Activated CD4-positive, alpha-beta T cell treated with anti-CD3 and anti-CD28 coated beads, Interleukin-2, Interleukin-6, amounts not matched to agents 100 ng/mL and 50 ng/mL, durations not matched to agents 16 hours and 8 hours (primary cell): ENCODE measurements around the gene SCRN2.

ENCODE experiments used
- DNase-seq: peaks from one replicate; pipeline ENCODE4 v3.0.0-alpha.2; 2020

Gene SCRN2

DNA sequence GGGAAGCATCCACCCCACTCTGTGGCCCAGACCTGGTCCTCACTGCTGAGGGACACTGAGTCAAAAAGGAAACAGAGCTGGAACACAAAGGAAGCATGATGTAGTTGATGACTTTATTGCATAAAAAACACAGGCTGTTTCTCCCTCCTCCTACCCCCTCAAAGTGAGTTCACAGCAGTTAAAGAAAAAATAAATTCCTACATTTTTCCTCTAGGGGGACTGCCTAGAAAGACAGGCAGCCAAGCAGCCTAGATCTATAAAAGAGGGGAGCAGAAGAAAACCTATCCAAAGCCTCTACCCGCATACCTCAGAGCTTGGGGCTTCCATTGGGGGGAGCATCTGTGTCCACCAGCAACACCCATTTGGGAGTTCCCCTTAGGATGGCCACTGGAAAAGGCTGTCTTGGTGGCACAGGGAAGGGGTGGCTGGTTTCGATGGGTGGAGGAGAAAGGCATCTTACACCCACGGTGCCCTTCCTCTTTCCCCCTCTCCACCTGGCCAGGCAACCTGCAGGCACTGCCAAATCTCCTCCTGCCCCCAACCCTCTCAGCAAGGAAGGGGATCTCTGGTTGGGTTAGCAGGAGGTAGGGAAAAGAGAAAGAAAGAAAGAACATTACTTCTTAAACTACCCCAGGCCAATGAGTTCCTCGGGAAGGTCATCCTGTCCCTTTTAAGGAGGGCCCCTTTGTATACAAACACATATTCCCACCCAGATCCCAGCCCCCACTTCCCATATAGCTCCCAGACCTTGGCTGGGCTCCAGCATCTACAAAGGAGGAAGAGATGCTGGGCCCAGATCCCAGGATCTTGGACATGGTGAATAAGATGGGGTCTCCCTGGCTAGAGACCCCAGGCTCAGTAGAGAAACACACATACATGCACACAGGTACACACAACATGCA, 4.0 kb upstream of the SCRN2 start:
- DNase-seq = no peak

GRCh38 chr17:47844227-47844626, 3.2 kb upstream of the SCRN2 start:
- DNase-seq = no peak

DNA sequence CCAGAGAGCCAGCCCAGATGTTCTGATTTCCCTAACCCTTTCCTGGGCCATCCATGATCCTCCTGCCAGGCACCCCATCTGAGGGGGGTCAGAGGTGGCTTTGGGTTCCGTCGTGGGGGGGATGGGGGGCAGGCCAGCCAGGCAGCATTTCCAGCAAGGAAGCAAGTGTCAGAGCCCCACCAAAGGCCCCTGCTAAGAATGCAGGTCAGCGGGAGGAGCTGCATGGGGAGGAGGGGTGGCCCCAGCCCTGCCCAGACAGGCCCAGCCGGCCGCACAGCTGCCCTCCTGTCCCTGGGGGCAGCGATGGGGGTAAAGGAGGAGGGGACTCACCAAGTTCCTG, 2.3 kb upstream of the SCRN2 start:
- DNase-seq = no peak

GRCh38 chr17:47841488-47842291, 617 bp upstream of the SCRN2 start:
- no peak for DNase-seq

- DNase-seq = no peak
Observed at GRCh38 chr17:47840001-47840741, 902 bp downstream of the SCRN2 start.

- DNase-seq = no peak
Observed at GRCh38 chr17:47839071-47839470, 2.0 kb downstream of the SCRN2 start.

DNA sequence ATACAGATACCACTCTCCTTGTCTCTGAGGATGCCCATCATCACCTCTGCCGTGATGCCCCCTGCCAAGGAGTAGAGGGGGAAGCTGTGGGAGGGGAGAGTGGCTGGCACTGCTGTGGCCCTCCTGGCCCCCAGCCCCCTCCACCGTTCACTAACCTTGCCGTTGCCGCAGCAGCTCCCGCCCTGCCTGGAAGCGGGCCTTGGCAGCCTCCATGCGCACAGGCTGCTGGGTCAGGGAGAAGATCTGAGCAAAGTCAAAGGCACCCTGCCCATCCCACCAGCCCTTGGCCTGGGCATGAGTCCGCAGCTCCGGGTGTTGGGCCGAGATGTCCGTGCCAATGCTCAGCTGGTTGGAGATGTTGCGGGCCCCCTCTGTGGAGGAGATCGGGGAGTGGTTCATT, 2.4 kb downstream of the SCRN2 start:
- DNase-seq = no peak

GRCh38 chr17:47837401-47838039, 3.6 kb downstream of the SCRN2 start:
- DNase-seq = no peak

DNA sequence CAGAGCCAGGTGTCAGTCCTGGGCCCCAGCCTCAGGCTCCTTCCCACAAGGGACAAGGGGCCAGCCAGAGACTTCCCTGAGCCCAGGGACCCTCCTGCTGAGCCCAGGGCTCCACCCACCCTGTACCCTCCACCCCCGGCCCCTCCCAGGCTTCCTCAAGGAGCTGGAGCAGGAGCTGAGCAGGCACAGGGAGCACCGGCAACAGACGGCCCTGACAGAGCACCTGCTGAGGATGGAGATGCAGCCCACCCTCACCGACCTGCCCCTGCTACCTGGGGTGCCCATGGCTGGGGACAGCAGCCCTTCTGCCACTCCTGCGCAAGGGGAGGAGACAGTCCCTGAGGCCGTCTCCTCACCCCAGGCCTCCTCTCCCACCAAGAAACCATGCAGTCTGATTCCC, 4.5 kb downstream of the SCRN2 start:
- no peak for DNase-seq

- no peak for DNase-seq
Observed at GRCh38 chr17:47834756-47835155, 6.3 kb downstream of the SCRN2 start.

- no peak for DNase-seq
Observed at GRCh38 chr17:47831934-47832327, 9.1 kb downstream of the SCRN2 start.

DNA sequence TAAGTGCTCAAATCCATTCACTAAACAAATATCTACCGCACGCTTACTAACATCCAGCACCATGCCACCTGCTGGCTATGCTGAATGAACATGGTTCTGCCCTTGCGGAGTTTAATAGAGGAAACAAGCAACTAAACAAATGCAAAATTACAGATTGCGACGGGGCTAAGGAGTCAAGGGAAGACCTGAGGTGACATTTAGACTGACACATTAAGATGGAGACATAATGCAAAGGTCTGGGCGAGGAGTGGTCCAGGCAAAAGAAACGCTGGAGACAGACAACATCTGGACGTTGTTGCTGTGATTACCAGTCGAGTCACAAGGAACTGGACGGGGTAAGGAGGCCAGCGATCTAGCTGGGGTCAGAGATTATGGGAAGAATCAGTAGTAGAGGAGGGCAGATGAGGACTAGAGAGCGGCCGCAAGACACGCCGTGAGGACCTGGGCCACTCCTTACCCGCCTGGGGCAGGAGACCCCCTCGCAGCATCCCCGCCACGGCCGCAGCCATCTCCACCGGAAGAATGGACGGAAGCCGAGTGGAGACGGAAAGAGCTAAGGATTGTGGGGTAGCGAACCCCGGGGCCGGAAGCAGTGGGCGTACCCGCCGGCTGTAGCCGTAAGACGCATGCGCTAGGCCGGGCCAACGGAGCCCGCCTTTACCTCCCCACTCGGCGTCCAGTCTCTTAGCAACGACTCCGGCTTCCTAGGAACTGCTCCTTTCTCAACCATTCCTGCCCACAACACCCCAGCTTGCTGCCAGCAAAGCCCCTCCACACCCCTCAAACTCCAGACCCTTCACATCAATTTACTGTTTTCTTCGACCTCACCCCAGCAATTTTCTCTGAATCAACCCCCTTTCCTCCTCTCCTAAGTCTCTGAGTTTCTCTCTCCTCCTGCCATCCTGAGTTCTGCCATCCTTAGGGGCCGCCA, 9.8 kb downstream of the SCRN2 start, which contains the start of the genes LRRC46 and MRPL10:
Gene LRRC46, plus strand, starts transcription at position 668 of the 931 bp plus-strand sequence. CDS start 320 bp downstream, outside the sequence.
Gene MRPL10, minus strand, starts transcription at position 539 of the 931 bp plus-strand sequence. Its CDS starts 30 bp downstream, at position 509.
- DNase-seq = peak; percentile 95

DNA sequence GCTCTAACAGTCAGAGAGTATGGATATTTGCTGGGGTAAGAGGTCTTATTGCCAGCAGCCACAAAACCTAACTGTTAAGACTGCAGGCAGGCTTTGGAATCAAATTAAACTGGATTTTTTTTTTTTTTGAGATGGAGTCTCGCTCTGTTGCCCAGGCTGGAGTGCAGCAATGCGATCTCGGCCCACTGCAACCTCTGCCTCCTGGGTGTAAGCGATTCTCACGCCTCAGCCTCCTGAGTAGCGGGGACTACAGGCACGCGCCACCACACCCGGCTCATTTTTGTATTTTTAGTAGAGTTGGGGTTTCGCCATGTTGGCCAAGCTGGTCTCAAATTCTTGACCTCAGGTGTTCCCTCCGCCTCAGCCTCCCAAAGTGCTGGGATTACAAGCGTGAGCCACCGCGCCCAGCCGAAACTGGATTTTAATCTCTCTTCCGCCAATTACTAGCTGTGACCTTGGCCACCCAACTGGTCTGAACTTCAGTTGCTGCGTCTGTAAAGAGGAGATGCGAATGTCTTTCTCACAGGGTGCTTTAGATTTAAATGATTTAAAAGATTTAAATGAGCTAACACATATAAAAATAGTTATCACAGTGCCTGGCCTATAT, 10.6 kb downstream of the SCRN2 start:
- DNase-seq = no peak

GRCh38 chr17:47829870-47830269, 11.2 kb downstream of the SCRN2 start:
- DNase-seq = peak; percentile 72

GRCh38 chr17:47823519-47823918, 17.6 kb downstream of the SCRN2 start:
- DNase-seq = no peak

- no peak for DNase-seq
Observed at GRCh38 chr17:47822785-47823184, 18.3 kb downstream of the SCRN2 start.

DNA sequence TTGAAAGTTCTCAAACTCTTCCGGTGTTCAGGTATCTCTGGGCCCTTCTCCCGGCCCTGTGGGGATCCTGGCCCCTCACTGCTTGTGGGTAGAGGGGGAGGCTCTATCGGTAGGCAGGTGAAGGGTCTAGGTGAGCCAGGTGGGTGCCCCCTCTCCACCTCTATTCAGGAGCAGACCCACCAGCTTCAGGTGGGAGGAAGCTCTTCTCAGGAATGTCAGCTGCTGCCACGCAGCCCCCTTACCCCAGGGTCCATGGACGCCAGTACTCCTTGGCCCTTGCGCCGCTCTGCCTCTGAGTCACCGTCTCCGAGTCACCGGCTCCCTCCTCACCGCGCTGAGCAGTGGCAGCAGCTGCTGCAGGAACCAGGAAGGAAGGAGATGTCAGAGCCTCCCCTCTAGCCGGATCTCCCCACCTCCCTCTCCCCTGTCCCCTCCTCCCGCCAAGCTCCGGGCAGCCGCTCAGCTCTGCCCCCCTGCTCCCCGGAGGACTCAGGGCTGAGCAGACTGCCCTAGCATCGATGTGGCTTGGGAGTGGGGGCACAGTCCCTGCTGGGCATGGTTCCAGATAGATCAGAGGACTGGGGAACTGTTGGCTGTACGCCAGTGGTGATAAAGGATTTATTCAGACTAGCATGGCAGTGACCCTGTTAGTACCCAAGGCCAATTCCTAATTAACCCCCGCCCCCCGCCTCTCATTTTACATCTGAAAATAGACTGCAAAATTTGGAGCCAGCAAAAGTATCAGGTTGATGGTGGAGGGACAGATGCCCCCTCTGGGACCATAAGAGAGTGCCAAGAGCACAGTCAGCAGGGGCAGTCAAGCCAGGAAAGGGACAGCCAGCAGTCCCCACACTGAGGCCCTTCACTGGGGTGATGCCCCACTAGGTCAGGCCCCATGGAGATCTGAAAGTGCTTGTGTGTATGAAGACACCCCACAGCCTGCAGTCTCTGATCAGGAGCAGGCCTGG, 19.4 kb downstream of the SCRN2 start, which contains the start of gene OSBPL7:
Gene OSBPL7, minus strand, starts transcription at position 371 of the 968 bp plus-strand sequence. CDS start 1,516 bp downstream, outside the sequence.
- DNase-seq = peak; percentile 84

- no peak for DNase-seq
Observed at GRCh38 chr17:47821031-47821423, 20.0 kb downstream of the SCRN2 start.

GRCh38 chr17:47820033-47820789, 20.9 kb downstream of the SCRN2 start:
- DNase-seq = no peak
